Spleen (tissue), 7 donors: ENCODE measurements around the gene MYO5B.

ENCODE experiments used
- POLR2A ChIP-seq, 3 donors: fragments of 450-650 bp; IDR thresholded peaks; one replicate each; pipeline ENCODE4 v1.5.1; 2017; ENCODE audit warnings: antibody characterized with exemption in 3 of 3, mild to moderate bottlenecking in 1 of 3
- TF ChIP-seq, protein P1 (sequence below), 11 experiments: fragments of 200-600 bp in 7 of 11; fragments of 450-650 bp in 4 of 11; sonication (generic) in 4 of 11; IDR thresholded peaks in 8 of 11; conservative IDR thresholded peaks in 3 of 11; 1 replicate in 7 of 11; 2 replicates in 4 of 11; pipeline versions ENCODE4 v1.4.0 to v1.8.0; 2016 to 2021; ENCODE audit warnings: antibody characterized with exemption in 11 of 11, inconsistent platforms in 4 of 11, mild to moderate bottlenecking in 1 of 11
- donor health status: DM: no; HTN: no; CAD: no; lungs with moderate emphysema.
- donor health status: DM: no; HTN: no; CAD: no.
- donor health status: DM: no; HTN: no; CAD: no.

DNA sequence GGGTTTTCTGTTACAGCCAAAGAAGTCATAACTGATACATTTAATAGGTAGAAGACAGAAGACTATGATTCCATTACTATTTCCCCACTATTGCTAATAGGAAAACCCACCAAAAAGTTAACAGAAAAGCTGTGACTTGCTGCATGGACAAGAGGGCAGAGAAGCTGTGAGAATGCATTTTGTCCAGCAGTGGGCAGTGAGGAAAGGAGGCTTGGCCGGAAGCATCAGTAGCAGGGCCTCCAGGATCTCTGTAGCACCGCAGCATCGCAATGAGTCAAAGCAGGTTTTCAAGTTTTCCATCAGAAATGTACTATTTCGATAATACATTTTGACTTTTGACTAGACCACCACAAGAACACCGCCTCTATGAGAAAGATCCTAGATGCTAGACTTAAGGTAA, 24.9 kb downstream of the MYO5B start:
- TF ChIP-seq, protein P1, sequence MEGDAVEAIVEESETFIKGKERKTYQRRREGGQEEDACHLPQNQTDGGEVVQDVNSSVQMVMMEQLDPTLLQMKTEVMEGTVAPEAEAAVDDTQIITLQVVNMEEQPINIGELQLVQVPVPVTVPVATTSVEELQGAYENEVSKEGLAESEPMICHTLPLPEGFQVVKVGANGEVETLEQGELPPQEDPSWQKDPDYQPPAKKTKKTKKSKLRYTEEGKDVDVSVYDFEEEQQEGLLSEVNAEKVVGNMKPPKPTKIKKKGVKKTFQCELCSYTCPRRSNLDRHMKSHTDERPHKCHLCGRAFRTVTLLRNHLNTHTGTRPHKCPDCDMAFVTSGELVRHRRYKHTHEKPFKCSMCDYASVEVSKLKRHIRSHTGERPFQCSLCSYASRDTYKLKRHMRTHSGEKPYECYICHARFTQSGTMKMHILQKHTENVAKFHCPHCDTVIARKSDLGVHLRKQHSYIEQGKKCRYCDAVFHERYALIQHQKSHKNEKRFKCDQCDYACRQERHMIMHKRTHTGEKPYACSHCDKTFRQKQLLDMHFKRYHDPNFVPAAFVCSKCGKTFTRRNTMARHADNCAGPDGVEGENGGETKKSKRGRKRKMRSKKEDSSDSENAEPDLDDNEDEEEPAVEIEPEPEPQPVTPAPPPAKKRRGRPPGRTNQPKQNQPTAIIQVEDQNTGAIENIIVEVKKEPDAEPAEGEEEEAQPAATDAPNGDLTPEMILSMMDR (IDR thresholded peaks at IDR 0.05 in 8 of 11, conservative IDR thresholded peaks at IDR 0.05 in 3 of 11) = no peak
- no peak for TF ChIP-seq POLR2A (IDR thresholded peaks at IDR 0.05)
